ENCODE data around the gene CROCC. TPM values are rescaled to one million over a fixed set of nuclear protein-coding genes. Genes with fewer than 3 reads are reported as not detected.

Gene CROCC
- total and polyA plus RNA-seq, 2 experiments from 2014 or later: 15.1 to 106 TPM

GRCh38 chr1:16905110-16905867 lies 16.4 kb upstream of the CROCC start:
- Histone ChIP-seq H3K4me3 (peak overlapping the region; percentile 56), H3K4me1 (ENCODE audit: insufficient read depth) (peaks cover 9% of the 10 kb centered on the region), H3K9me2 (ENCODE audit: insufficient read depth) (no peaks in the 10 kb centered on the region), H3K27ac (ENCODE audit: low read depth) (peak overlapping the region; percentile 98), H3K79me2 (replicated peaks; ENCODE audit: insufficient read depth) (no peaks in the 10 kb centered on the region), H4K20me1 (replicated peaks; ENCODE audit: insufficient read depth) (no peaks in the 10 kb centered on the region), H3K4me2 (peak overlapping the region; percentile 82; the same call in 1 of the 2 replicates), H3K27me3 (ENCODE audit: insufficient read depth) (no peaks in the 10 kb centered on the region), H2AFZ (no peak overlapping the region), H3F3A (replicated peaks; ENCODE audit: low read depth) (peaks cover 12% of the 10 kb centered on the region), H3K36me3 (ENCODE audit: insufficient read depth) (no peaks in the 10 kb centered on the region)
- H3K4me3 Mint-ChIP-seq: no peak overlapping the region
- H3K9me3 Mint-ChIP-seq: peaks cover 8% of the 10 kb centered on the region; the same call in 2 of the 3 replicates
- H3K27ac Mint-ChIP-seq: no peak overlapping the region
- peaks cover 21% of the 10 kb centered on the region for H3K4me1 Mint-ChIP-seq
- DNase-seq (ENCODE audit: low spot score) (peak; percentile 80), ATAC-seq (peak; percentile 72)
- TF ChIP-seq CREB1 (CRISPR knock-in tag; IDR thresholded peaks at IDR 0.05; ENCODE audit: low read depth) (peak; percentile 24; the same call in 1 of the 2 replicates), NANOG (IDR thresholded peaks at IDR 0.05; ENCODE audit: borderline replicate concordance) (0 out of 2 replicates have a peak, but pooled peaks have one; percentile 11), EZH2 (IDR thresholded peaks at IDR 0.05; ENCODE audit: low read depth, unreplicated experiment) (no peak), JUNB (IDR thresholded peaks at IDR 0.05; ENCODE audit: unreplicated experiment) (no peak), EZH2phosphoT487 (IDR thresholded peaks at IDR 0.05; ENCODE audit: unreplicated experiment) (no peak), STAT1 (IDR thresholded peaks at IDR 0.05; ENCODE audit: unreplicated experiment) (no peak), POLR2AphosphoS5 (IDR thresholded peaks at IDR 0.05; ENCODE audit: low read depth) (peak; percentile 100), ZNF331 (CRISPR knock-in tag; IDR thresholded peaks at IDR 0.05; ENCODE audit: low read depth) (no peak)
- TF ChIP-seq, protein P1, sequence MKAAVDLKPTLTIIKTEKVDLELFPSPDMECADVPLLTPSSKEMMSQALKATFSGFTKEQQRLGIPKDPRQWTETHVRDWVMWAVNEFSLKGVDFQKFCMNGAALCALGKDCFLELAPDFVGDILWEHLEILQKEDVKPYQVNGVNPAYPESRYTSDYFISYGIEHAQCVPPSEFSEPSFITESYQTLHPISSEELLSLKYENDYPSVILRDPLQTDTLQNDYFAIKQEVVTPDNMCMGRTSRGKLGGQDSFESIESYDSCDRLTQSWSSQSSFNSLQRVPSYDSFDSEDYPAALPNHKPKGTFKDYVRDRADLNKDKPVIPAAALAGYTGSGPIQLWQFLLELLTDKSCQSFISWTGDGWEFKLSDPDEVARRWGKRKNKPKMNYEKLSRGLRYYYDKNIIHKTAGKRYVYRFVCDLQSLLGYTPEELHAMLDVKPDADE (IDR thresholded peaks at IDR 0.05): peak; percentile 91
- TF ChIP-seq, protein P2, sequence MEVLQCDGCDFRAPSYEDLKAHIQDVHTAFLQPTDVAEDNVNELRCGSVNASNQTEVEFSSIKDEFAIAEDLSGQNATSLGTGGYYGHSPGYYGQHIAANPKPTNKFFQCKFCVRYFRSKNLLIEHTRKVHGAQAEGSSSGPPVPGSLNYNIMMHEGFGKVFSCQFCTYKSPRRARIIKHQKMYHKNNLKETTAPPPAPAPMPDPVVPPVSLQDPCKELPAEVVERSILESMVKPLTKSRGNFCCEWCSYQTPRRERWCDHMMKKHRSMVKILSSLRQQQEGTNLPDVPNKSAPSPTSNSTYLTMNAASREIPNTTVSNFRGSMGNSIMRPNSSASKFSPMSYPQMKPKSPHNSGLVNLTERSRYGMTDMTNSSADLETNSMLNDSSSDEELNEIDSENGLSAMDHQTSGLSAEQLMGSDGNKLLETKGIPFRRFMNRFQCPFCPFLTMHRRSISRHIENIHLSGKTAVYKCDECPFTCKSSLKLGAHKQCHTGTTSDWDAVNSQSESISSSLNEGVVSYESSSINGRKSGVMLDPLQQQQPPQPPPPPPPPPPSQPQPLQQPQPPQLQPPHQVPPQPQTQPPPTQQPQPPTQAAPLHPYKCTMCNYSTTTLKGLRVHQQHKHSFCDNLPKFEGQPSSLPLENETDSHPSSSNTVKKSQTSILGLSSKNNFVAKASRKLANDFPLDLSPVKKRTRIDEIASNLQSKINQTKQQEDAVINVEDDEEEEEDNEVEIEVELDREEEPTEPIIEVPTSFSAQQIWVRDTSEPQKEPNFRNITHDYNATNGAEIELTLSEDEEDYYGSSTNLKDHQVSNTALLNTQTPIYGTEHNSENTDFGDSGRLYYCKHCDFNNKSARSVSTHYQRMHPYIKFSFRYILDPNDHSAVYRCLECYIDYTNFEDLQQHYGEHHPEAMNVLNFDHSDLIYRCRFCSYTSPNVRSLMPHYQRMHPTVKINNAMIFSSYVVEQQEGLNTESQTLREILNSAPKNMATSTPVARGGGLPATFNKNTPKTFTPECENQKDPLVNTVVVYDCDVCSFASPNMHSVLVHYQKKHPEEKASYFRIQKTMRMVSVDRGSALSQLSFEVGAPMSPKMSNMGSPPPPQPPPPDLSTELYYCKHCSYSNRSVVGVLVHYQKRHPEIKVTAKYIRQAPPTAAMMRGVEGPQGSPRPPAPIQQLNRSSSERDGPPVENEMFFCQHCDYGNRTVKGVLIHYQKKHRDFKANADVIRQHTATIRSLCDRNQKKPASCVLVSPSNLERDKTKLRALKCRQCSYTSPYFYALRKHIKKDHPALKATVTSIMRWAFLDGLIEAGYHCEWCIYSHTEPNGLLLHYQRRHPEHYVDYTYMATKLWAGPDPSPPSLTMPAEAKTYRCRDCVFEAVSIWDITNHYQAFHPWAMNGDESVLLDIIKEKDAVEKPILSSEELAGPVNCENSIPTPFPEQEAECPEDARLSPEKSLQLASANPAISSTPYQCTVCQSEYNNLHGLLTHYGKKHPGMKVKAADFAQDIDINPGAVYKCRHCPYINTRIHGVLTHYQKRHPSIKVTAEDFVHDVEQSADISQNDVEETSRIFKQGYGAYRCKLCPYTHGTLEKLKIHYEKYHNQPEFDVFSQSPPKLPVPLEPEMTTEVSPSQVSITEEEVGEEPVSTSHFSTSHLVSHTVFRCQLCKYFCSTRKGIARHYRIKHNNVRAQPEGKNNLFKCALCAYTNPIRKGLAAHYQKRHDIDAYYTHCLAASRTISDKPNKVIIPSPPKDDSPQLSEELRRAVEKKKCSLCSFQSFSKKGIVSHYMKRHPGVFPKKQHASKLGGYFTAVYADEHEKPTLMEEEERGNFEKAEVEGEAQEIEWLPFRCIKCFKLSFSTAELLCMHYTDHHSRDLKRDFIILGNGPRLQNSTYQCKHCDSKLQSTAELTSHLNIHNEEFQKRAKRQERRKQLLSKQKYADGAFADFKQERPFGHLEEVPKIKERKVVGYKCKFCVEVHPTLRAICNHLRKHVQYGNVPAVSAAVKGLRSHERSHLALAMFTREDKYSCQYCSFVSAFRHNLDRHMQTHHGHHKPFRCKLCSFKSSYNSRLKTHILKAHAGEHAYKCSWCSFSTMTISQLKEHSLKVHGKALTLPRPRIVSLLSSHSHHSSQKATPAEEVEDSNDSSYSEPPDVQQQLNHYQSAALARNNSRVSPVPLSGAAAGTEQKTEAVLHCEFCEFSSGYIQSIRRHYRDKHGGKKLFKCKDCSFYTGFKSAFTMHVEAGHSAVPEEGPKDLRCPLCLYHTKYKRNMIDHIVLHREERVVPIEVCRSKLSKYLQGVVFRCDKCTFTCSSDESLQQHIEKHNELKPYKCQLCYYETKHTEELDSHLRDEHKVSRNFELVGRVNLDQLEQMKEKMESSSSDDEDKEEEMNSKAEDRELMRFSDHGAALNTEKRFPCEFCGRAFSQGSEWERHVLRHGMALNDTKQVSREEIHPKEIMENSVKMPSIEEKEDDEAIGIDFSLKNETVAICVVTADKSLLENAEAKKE (CRISPR knock-in tag; IDR thresholded peaks at IDR 0.05): peak; percentile 57
- TF ChIP-seq, protein P3, sequence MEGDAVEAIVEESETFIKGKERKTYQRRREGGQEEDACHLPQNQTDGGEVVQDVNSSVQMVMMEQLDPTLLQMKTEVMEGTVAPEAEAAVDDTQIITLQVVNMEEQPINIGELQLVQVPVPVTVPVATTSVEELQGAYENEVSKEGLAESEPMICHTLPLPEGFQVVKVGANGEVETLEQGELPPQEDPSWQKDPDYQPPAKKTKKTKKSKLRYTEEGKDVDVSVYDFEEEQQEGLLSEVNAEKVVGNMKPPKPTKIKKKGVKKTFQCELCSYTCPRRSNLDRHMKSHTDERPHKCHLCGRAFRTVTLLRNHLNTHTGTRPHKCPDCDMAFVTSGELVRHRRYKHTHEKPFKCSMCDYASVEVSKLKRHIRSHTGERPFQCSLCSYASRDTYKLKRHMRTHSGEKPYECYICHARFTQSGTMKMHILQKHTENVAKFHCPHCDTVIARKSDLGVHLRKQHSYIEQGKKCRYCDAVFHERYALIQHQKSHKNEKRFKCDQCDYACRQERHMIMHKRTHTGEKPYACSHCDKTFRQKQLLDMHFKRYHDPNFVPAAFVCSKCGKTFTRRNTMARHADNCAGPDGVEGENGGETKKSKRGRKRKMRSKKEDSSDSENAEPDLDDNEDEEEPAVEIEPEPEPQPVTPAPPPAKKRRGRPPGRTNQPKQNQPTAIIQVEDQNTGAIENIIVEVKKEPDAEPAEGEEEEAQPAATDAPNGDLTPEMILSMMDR (conservative IDR thresholded peaks at IDR 0.05; ENCODE audit: low read depth in 2 of 2): no peak
- no peaks in the 10 kb centered on the region; the same call in 2 of the 3 replicates for H3K36me3 Mint-ChIP-seq (ENCODE audit: low read depth)
- H3K27me3 Mint-ChIP-seq (ENCODE audit: insufficient read depth, low read depth, poor library complexity): peaks cover 15% of the 10 kb centered on the region
